ENCODE data around the gene RGS7. TPM values are rescaled to one million over a fixed set of nuclear protein-coding genes. Genes with fewer than 3 reads are reported as not detected.

Gene RGS7
- total and polyA plus RNA-seq, 2 of the 8 experiments (the other 6 are each of a cell fraction or from before 2014, with no cell fraction given) = 1.6 to 3.0 TPM

- H3K9me3 ChIP-seq (ENCODE audit: insufficient read depth in 2 of 2, low read depth in 1 of 2, low read length in 1 of 2) = no peaks in the 10 kb centered on the region
- H2BK5ac ChIP-seq (ENCODE audit: low read depth, low read length) = no peak overlapping the region
- no peak overlapping the region for H3K18ac ChIP-seq (ENCODE audit: extremely low read depth, low read length)
- H4K8ac ChIP-seq (ENCODE audit: extremely low read depth, insufficient read depth, low read length) = no peak overlapping the region
- no peak for DNase-seq (ENCODE audit: low read depth in 1 of 2, low spot score in 2 of 2)
- H3K79me2 ChIP-seq (ENCODE audit: control insufficient read depth in 1 of 2, insufficient read depth in 2 of 2, low read length in 2 of 2) = no peaks in the 10 kb centered on the region
- no peaks in the 10 kb centered on the region for H3K23me2 ChIP-seq (ENCODE audit: low read depth, low read length)
- TF ChIP-seq ATF2 (IDR thresholded peaks at IDR 0.05; ENCODE audit: low read length) = no peak
- TF ChIP-seq SP2 (IDR thresholded peaks at IDR 0.05; ENCODE audit: low read length) = no peak
- no peak overlapping the region for H3K27ac ChIP-seq (ENCODE audit: low read depth, low read length)
- H3K9ac ChIP-seq (replicated peaks in 1 of 4; ENCODE audit: extremely low read depth in 1 of 4, low read depth in 3 of 4, low read length in 3 of 4) = no peak overlapping the region
- no peak overlapping the region for H3K23ac ChIP-seq (ENCODE audit: insufficient read length)
- H3K56ac ChIP-seq (replicated peaks; ENCODE audit: insufficient read length, low read depth, low read length) = no peak overlapping the region
- no peak overlapping the region for H3K4me3 ChIP-seq (ENCODE audit: extremely low read depth in 1 of 4, insufficient read depth in 2 of 4, low read depth in 3 of 4, low read length in 4 of 4)
- H3K4ac ChIP-seq (replicated peaks; ENCODE audit: insufficient read length, low read depth, low read length) = no peak overlapping the region
- H2BK12ac ChIP-seq (ENCODE audit: low read depth, low read length) = no peak overlapping the region
- H4K91ac ChIP-seq (replicated peaks; ENCODE audit: insufficient read length, low read length) = no peak overlapping the region
- H3K79me1 ChIP-seq (ENCODE audit: low read depth, low read length) = no peaks in the 10 kb centered on the region
- no peak overlapping the region for H2AFZ ChIP-seq (ENCODE audit: low read length)
- H2AK5ac ChIP-seq (ENCODE audit: low read depth, low read length) = no peak overlapping the region
- H4K20me1 ChIP-seq (replicated peaks in 1 of 2; ENCODE audit: control insufficient read depth in 1 of 2, insufficient read depth in 2 of 2, low read length in 2 of 2) = no peaks in the 10 kb centered on the region
- no peaks in the 10 kb centered on the region for H3K36me3 ChIP-seq (ENCODE audit: control insufficient read depth in 2 of 4, insufficient read depth in 4 of 4, low read length in 3 of 4)
- WGBS, 2 experiments (ENCODE audit: extremely low coverage in 1 of 2, insufficient coverage in 1 of 2, insufficient read length in 1 of 2, insufficient replicate concordance in 2 of 2, low coverage in 1 of 2, low lambda C conversion rate in 2 of 2, missing lambda C conversion rate in 1 of 2) = 95% methylated on average over 3 of the region's 3 CpGs; no CpG with 5 or more reads in 1 of the 2 experiments
- H2BK20ac ChIP-seq (ENCODE audit: low read length) = no peak overlapping the region
- no peak overlapping the region for H3K14ac ChIP-seq (ENCODE audit: insufficient read length)
- ChIA-PET CTCF (ENCODE audit: partially characterized antibody) (interaction anchor here (1.2 kb wide), 1 partner anchor 8 kb away, joined by 3 read pairs; no protein-coding TSS in a partner anchor), POLR2A (ENCODE audit: partially characterized antibody) (no interaction called here)
- no peak overlapping the region for H4K5ac ChIP-seq (ENCODE audit: insufficient read length, low read depth, low read length)
- H3K4me2 ChIP-seq (ENCODE audit: insufficient read depth in 1 of 2, low read depth in 2 of 2, low read length in 2 of 2) = no peak overlapping the region
- H3K4me1 ChIP-seq (replicated peaks in 1 of 4; ENCODE audit: control insufficient read depth in 3 of 4, insufficient read depth in 4 of 4, low read length in 3 of 4) = no peaks in the 10 kb centered on the region
- no peak overlapping the region for H2BK15ac ChIP-seq (ENCODE audit: low read length)
- no peak overlapping the region for H2BK120ac ChIP-seq (replicated peaks; ENCODE audit: low read depth, low read length)
- no peak for FAIRE-seq
- H3K27me3 ChIP-seq (replicated peaks in 1 of 4; ENCODE audit: control insufficient read depth in 3 of 4, extremely low read depth in 1 of 4, insufficient read depth in 3 of 4, low read length in 3 of 4) = no peaks in the 10 kb centered on the region
Measured at GRCh38 chr1:240829487-240829886, 527.5 kb downstream of the RGS7 start.
